ENCODE measurements around the gene TLR9.

TLR9 gene

GRCh38 chr3:52253314-52254304 is 28.2 kb upstream of the TLR9 start:
- no peak for TF ChIP-seq CTCF (IDR thresholded peaks at IDR 0.05; ENCODE audit: borderline replicate concordance, insufficient read depth, low read depth, low read length)
- no peak overlapping the region for H3K4me3 ChIP-seq (ENCODE audit: low read depth, low read length)

- TF ChIP-seq CTCF (IDR thresholded peaks at IDR 0.05; ENCODE audit: borderline replicate concordance, insufficient read depth, low read depth, low read length): no peak
- H3K4me3 ChIP-seq (ENCODE audit: low read depth, low read length): no peak overlapping the region
Measured at GRCh38 chr3:52250122-52250521, 24.7 kb upstream of the TLR9 start.

GRCh38 chr3:52249683-52250082 is 24.2 kb upstream of the TLR9 start:
- TF ChIP-seq CTCF (IDR thresholded peaks at IDR 0.05; ENCODE audit: borderline replicate concordance, insufficient read depth, low read depth, low read length): no peak

GRCh38 chr3:52248816-52249547 is 23.5 kb upstream of the TLR9 start:
- TF ChIP-seq CTCF (IDR thresholded peaks at IDR 0.05; ENCODE audit: borderline replicate concordance, insufficient read depth, low read depth, low read length): no peak
- H3K4me3 ChIP-seq (ENCODE audit: low read depth, low read length): no peak overlapping the region

More at GRCh38 chr3:52249683-52250082, 24.2 kb upstream of the TLR9 start:
- H3K4me3 ChIP-seq (ENCODE audit: low read depth, low read length): no peak overlapping the region

- no peak overlapping the region for H3K4me3 ChIP-seq (ENCODE audit: low read depth, low read length)
- no peak for TF ChIP-seq CTCF (IDR thresholded peaks at IDR 0.05; ENCODE audit: borderline replicate concordance, insufficient read depth, low read depth, low read length)
Measured at GRCh38 chr3:52248165-52248541, 22.7 kb upstream of the TLR9 start.

GRCh38 chr3:52247409-52248164 is 22.1 kb upstream of the TLR9 start:
- no peak for TF ChIP-seq CTCF (IDR thresholded peaks at IDR 0.05; ENCODE audit: borderline replicate concordance, insufficient read depth, low read depth, low read length)
- no peak overlapping the region for H3K4me3 ChIP-seq (ENCODE audit: low read depth, low read length)

All from GM12875 (cell line).